K562 (cell line): ENCODE measurements around the gene EIF3K. TPM values are rescaled to one million over a fixed set of nuclear protein-coding genes. Genes with fewer than 3 reads are reported as not detected.

Source experiments
- ATF3 ChIP-seq, 2 experiments: fragments of 450-650 bp in 1 of 2; sonication (generic) in 1 of 2; formaldehyde crosslinking in 1 of 2; IDR thresholded peaks in 1 of 2; conservative IDR thresholded peaks in 1 of 2; 2 replicates each; pipeline versions ENCODE4 v1.6.1 to v1.8.1; 2016 to 2023; ENCODE audit warnings: mild to moderate bottlenecking in 2 of 2, moderate library complexity in 2 of 2, inconsistent platforms in 1 of 2, missing genetic modification reagents in 1 of 2
- ETS2 ChIP-seq: IDR thresholded peaks from 2 replicates; pipeline ENCODE4 v1.6.1; 2016; ENCODE audit warnings: borderline replicate concordance, missing genetic modification characterization, mild to moderate bottlenecking, moderate library complexity, missing compliant biosample characterization; ENCODE audit not compliant: poor library complexity, severe bottlenecking
- IRF1 ChIP-seq: sonication (generic); formaldehyde crosslinking; IDR thresholded peaks from 2 replicates; pipeline ENCODE4 v1.8.0; 2022; ENCODE audit warnings: missing genetic modification reagents, mild to moderate bottlenecking, borderline replicate concordance
- KAT7 ChIP-seq: sonication (generic); formaldehyde crosslinking; IDR thresholded peaks from 2 replicates; pipeline ENCODE4 v1.8.0; 2022; ENCODE audit warnings: missing genetic modification reagents, mild to moderate bottlenecking, borderline replicate concordance
- MITF ChIP-seq: IDR thresholded peaks from 2 replicates; pipeline ENCODE4 v1.6.1; 2014; ENCODE audit warnings: antibody characterized with exemption
- NCOR1 ChIP-seq: fragments of 450-650 bp; IDR thresholded peaks from 2 replicates; pipeline ENCODE4 v1.6.1; 2016; ENCODE audit warnings: mild to moderate bottlenecking, moderate library complexity
- NR3C1 ChIP-seq: sonication (generic); formaldehyde crosslinking; IDR thresholded peaks from 2 replicates; pipeline ENCODE4 v1.8.1; 2022; ENCODE audit warnings: missing genetic modification reagents
- PYGO2 ChIP-seq: fragments of 450-650 bp; IDR thresholded peaks from 2 replicates; pipeline ENCODE4 v1.6.1; 2016; ENCODE audit warnings: mild to moderate bottlenecking, missing genetic modification characterization, moderate library complexity, missing compliant biosample characterization
- RAD21 ChIP-seq, 2 experiments: fragments of 250-450 bp in 1 of 2; fragments of 450-650 bp in 1 of 2; sonication (Bioruptor Pico) in 1 of 2; formaldehyde crosslinking in 1 of 2; IDR thresholded peaks in 1 of 2; conservative IDR thresholded peaks in 1 of 2; 2 replicates each; pipeline versions ENCODE4 v1.4.0 to v1.8.0; 2020 to 2022; ENCODE audit warnings: mild to moderate bottlenecking in 2 of 2, moderate library complexity in 1 of 2
- RBM17 ChIP-seq: fragments of 200-400 bp; formaldehyde crosslinking; IDR thresholded peaks from 2 replicates; pipeline ENCODE4 v1.6.1; 2017; ENCODE audit warnings: low read depth, mild to moderate bottlenecking, low read length, borderline replicate concordance
- REST ChIP-seq, 2 experiments: fragments of 450-650 bp; formaldehyde crosslinking in 1 of 2; IDR thresholded peaks; 2 replicates each; pipeline versions ENCODE4 v1.4.0 to v1.6.1; 2014 to 2020; ENCODE audit warnings: mild to moderate bottlenecking in 2 of 2, borderline replicate concordance in 1 of 2, low read depth in 1 of 2
- SETDB1 ChIP-seq: IDR thresholded peaks from one replicate; pipeline ENCODE4 v1.6.1; 2012; ENCODE audit warnings: low read length, control low read depth, inconsistent platforms
- SP2 ChIP-seq: IDR thresholded peaks from 2 replicates; pipeline ENCODE4 v1.6.1; 2011; ENCODE audit warnings: mild to moderate bottlenecking, low read depth, low read length, moderate library complexity; ENCODE audit not compliant: poor library complexity, severe bottlenecking; ENCODE audit errors: extremely low read depth
- TGIF2 ChIP-seq: sonication (generic); formaldehyde crosslinking; IDR thresholded peaks from 2 replicates; pipeline ENCODE4 v1.8.1; 2022; ENCODE audit warnings: mild to moderate bottlenecking, missing genetic modification reagents, moderate library complexity
- ZNF583 ChIP-seq: fragments of 250-450 bp; sonication (Bioruptor Pico); IDR thresholded peaks from 2 replicates; pipeline ENCODE4 v1.4.0; 2020
- polyA plus RNA-seq, 8 experiments: library from polyadenylated mRNA; depleted of rRNA in 4 of 8; stranded (reverse) in 5 of 8; unstranded in 3 of 8; fragments of >200 nt; fragmentation: Nextera tagmentation in 2 of 8; fragmentation: Illumina TruSeq in 1 of 8; extraction: Ambion mirVana in 2 of 8; extraction: Trizol in 1 of 8; gene quantifications; 2 replicates each; pipeline versions ENCODE4 v1.2.1 to v1.2.3, GENCODE V29; 2011 to 2014; ENCODE audit warnings: inconsistent platforms in 1 of 8, missing spikeins in 1 of 8
- total RNA-seq, 7 experiments: library from RNA; depleted of rRNA in 6 of 7; stranded (reverse); fragments of >200 nt in 6 of 7; fragmentation: Illumina TruSeq in 2 of 7; extraction: Trizol in 2 of 7; gene quantifications; 2 replicates each; pipeline versions ENCODE4 v1.2.1 to v1.2.3, GENCODE V29; 2011 to 2021; ENCODE audit warnings: low replicate concordance in 1 of 7

EIF3K gene
- total and polyA plus RNA-seq, 9 of the 15 experiments (the other 6 are each of a cell fraction or from before 2014, with no cell fraction given), result 387 to 1,827 (median 733) TPM

GRCh38 chr19:38647368-38647965 is 28.5 kb downstream of the EIF3K start, which contains the start of gene ACTN4 (continued):
- TF ChIP-seq REST (IDR thresholded peaks at IDR 0.05; ENCODE audit: borderline replicate concordance) (peak; percentile 3; the same call in 1 of the 2 replicates), REST (CRISPR knock-in tag; IDR thresholded peaks at IDR 0.05; ENCODE audit: low read depth) (no peak), ATF3 (IDR thresholded peaks at IDR 0.05) (no peak), ATF3 (CRISPR knock-in tag; conservative IDR thresholded peaks at IDR 0.05) (no peak), IRF1 (no peak), MITF (no peak), NCOR1 (0 out of 2 replicates have a peak, but pooled peaks have one; percentile 7), RBM17 (no peak), SP2 (no peak), RAD21 (CRISPR knock-in tag; conservative IDR thresholded peaks at IDR 0.05 in 1 of 2, IDR thresholded peaks at IDR 0.05 in 1 of 2) (peak in 1 of 2 experiments; percentile 18; a peak in 2 of 4 replicates), TGIF2 (CRISPR knock-in tag) (no peak), SETDB1 (no peak), NR3C1 (CRISPR knock-in tag) (no peak), KAT7 (CRISPR knock-in tag) (no peak), ZNF583 (CRISPR knock-in tag) (no peak), PYGO2 (no peak), ETS2 (tag) (no peak)
